Smooth muscle cell of the umbilical artery (primary cell): ENCODE results near the gene SNX7. TPM values are rescaled to one million over a fixed set of nuclear protein-coding genes. Genes with fewer than 3 reads are reported as not detected.

Experiments
- total RNA-seq: library from RNA; depleted of rRNA; stranded (reverse); fragments of >200 nt; gene quantifications from 2 replicates; pipeline ENCODE4 v1.2.3, GENCODE V29; 2014

Gene SNX7, protein sequence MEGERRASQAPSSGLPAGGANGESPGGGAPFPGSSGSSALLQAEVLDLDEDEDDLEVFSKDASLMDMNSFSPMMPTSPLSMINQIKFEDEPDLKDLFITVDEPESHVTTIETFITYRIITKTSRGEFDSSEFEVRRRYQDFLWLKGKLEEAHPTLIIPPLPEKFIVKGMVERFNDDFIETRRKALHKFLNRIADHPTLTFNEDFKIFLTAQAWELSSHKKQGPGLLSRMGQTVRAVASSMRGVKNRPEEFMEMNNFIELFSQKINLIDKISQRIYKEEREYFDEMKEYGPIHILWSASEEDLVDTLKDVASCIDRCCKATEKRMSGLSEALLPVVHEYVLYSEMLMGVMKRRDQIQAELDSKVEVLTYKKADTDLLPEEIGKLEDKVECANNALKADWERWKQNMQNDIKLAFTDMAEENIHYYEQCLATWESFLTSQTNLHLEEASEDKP
- 49.6 and 61.4 TPM in 2 replicates for total RNA-seq

DNA sequence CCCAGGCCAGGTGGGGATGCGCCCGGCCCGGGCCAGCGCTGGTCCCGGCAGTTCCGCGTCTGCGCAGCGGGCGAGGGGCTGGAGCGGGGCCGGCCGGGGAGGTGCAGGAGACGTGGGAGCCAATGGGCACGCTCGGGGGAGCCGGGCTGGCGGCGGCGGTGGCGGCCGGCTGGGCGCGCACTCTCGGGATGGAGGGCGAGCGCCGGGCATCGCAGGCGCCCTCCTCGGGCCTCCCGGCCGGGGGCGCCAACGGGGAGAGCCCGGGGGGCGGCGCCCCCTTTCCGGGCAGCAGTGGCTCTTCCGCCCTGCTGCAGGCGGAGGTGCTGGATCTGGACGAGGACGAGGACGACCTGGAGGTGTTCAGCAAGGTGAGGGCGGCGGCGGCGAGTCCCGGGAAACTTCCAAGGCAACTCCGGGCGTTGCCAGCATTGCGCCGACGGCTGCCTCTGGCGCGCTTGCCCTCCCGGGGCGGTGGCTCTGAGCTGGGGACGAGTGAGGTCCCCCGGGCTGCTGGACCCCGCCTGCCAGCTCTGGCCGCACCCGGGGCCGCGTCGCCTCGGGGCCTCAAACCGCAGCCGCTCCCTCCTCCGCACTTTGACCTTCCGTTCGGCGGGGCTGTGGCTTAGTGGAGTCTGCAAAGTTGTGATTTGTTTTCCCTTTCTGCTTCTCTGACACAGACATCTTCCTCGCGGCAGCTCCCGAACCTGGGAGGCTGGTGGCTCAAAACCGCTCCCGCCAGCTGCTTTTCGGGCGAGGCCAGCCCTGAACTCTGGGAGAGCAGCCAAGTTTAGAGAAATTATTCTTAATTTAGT lies at the start of gene SNX7:
Gene SNX7 (plus strand): TSS at position 178 of the 812 bp plus-strand sequence. CDS start 11 bp downstream, at position 189.

